Stimulated activated CD8-positive, alpha-beta memory T cell treated with anti-CD3 and anti-CD28 coated beads, Interleukin-12 subunit alpha, Interleukin-12 subunit beta, amount 100 ng/mL, for 24 hours (primary cell): ENCODE measurements around the gene TMPRSS6.

Experiments
- DNase-seq: peaks from one replicate; pipeline ENCODE4 v3.0.0-alpha.2; 2020; ENCODE audit errors: extremely low read depth

TMPRSS6 gene

DNA sequence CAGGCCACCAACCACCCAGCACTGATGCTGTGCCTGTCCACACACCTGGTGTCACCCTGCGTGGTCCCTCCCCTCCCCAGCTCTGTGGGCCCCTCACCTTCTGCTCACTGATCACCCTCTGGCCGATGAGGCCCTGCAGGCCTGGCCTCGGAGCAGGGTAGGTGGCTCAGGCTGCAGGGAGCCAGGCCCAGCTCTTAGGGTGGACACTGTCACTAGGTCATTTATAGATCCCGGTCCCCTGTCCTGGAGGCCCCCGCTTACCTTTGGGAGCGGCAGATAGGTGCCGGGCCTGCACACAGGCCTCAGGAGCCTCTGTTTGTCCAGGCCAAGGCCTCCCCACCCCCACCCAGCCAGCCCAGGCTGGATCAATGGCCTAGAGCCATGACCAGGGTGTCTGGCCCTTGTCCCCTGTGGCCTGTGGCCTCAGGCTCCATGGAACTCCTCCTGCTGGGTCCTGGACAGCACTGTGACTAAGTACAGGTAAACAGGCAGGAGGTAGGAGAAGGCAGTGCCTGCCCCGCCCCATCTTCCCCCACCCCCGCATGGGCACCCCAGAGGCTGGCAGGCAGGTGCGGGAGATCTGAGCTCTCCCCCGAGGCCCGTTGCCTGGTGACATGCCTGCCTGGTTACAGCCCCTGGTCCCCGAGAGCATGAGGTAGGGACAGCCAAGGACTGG, at the start of gene TMPRSS6:
TMPRSS6 (minus strand) TSS at position 472 of the 676 bp plus-strand sequence. CDS start 6,296 bp downstream, outside the sequence.
- DNase-seq: no peak

- DNase-seq: no peak
Observed at GRCh38 chr22:37158963-37159290, 49.4 kb upstream of the TMPRSS6 start.

DNA sequence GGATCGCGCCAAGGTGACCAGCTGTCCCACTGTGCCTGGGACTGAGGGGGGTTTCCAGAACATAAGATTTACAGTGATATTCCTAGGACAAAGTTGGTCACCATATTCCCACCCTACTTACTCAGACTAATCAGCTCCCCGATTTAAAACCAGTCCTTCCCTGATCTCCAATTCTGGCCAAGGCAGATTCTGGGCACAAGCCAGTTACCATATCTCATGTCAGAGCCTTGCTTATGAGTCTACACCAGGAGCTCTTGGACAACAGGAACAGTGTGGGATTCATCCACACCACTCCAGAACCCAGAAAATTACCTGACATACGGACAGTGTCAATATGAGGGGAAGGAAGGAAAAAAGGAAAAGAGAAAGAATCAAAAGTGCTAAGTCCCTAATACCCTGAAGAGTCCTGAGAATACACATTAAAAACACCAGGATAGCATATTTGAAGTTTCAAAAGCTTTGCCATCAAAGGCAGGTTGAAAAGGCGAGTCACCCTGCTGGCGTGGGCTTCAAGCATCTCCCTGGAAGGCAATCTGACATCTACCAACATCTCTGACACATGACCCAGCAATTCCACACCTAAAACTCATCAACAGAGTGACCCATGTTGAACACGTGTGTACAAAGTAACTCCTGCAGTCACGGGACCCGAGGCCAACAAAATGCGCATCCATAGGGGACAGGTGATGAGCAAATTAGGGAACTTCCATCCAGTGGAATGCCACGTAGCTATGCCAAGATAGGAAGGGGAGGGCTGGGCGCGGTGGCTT, 48.2 kb upstream of the TMPRSS6 start:
- no peak for DNase-seq

DNA sequence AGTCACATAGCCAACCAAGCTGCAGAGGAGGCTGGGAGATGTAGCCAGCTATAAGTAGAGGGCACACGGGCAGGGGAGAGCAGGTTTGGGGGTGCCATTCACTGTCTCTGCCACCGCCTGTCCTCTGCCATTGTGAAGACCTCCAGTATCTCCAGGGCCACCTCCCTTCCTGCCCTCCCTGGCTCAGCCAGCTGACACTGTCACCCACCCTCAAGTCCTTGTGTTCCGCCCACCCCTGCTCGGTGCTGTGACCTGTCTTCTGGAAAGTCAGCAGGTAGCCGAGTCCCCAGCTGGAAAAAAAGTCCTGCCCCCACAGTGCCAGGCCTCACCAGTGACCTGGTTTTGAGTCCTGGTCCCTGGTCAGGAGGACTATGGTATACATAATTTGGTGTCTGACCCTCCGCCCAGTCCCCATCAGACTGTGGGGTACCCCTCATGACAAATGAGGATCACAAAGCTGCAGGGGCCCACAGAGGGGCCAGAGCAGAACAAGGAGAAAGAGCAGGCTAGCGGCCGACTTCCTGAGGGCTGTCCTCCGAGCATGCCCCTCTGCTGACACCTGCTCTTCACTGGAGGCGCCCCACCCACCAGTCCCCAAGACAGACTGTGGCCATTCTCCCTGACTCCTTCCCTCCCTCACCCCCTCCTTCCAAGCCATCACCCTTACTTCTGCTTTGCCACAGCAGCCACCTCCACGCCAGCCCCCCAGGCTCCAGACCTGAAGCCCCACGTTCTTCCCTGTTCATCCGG, 47.3 kb upstream of the TMPRSS6 start:
- DNase-seq: no peak

GRCh38 chr22:37155971-37156370, 46.5 kb upstream of the TMPRSS6 start:
- DNase-seq: no peak

DNA sequence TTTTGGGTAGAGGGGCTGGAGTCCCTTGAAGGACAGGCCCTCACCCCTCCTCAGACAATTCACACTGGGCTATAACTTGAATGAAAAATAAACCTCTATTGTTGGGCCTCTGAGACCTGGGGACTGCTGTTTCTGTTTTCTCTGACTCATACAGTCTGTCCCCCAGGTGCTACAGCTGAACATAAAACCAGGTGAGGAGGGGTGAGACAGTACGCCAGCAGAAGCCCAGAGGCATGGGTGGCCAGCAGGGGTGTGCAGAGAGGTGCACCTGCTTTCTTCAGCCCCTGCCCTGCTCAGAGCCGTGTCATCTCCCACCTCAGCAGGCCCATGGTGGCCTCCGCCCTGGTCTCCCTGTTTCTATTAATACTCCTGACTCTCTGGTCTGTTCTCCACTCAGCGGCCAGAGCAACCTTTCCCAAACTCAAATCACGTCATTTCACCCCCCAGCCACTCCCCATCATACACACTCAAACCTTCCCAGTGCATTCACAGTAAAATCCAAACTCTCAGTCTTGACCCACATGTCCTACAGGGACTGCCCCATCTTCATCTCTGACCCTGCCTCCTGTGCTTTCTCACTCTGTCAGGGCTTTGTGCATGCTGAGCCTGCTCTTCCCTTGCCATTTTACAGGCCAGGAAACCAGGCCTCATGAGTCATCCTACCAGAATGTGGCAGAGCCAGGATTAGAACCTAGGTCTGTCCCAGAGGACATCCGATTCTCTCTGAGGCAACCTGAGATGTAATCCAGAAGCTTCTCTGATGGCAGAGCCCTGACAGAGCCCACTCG, 45.6 kb upstream of the TMPRSS6 start:
- no peak for DNase-seq

DNA sequence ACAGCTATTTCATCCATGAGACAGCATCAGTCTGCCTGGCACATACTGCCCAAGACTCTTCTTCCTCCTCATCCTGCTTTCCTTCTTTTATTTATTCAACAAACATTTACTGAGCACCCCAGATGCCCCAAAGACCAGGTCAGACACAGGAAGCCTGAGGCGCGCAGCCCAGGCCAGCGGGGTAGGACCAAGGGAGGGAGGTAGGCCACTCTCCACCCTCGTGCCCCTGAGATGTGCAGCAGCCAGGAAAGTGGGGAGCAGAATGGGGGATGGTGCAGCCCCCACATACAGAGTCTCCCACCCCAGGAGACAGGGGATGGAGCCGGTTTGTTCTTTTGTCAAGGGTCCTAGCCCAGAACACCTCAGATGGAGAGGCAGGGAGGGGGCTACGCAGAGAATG, 44.4 kb upstream of the TMPRSS6 start:
- DNase-seq: no peak

GRCh38 chr22:37151401-37151800, 41.9 kb upstream of the TMPRSS6 start:
- no peak for DNase-seq

DNA sequence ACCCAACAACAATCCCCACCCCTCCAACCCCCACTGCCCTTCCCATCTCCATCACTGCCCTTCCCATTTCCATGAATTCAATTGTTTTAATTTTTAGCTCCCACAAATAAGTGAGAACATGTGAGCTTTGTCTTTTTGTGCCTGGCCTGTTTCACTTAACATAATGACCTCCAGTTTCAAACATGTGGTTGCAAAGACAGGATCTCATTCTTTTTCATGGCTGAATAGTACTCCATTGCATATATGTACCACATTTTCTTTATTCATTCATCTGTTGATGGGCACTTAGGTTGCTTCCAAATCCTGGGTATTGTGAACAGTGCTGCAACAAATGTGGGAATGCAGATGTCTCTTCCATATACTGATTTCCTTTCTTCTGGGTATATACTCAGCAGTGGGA, 41.2 kb upstream of the TMPRSS6 start:
- no peak for DNase-seq

DNA sequence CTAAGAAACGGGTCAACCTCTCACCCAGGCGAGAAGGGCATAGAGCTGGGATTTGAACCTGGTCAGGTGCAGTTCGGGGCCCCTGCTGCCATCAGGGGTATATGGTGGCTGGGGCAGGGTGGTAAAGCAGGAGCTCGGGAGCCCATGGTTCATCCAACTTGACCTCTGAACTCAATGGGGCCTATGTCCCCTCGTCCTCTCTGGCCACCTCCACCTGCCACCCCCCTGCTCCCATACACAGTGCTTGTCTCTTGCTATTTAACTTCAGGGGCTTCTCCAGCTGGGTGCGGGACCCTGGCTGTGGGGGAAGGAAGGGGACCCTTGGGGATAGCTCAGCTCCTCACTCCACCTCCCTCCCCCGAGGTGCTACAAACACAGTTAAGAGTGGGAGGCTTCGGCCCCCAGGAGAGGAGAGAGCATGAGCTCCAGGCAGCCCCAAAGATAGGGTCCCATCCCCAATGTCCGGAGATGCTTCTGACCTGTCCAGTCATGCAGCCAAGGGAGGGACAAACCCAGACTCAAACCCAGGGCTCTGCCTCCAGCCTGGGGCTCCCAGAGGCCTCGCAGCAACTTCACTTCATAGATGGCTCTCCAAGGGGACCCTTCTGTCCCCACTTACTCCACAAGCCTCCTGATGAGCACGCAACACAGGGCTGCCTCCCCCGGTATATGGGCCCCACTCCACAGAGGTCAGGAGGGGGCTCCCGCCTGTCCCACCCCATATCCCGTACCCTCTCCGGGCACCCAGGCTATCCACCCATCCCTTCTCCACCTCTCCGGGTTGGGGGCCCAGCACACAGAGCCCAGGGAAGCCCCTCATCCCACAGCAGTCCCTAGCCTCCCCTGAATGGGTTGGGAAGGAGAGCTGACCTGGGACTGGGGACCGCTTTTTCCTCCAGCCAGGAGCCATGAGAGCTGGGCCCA, 39.5 kb upstream of the TMPRSS6 start:
- no peak for DNase-seq

DNA sequence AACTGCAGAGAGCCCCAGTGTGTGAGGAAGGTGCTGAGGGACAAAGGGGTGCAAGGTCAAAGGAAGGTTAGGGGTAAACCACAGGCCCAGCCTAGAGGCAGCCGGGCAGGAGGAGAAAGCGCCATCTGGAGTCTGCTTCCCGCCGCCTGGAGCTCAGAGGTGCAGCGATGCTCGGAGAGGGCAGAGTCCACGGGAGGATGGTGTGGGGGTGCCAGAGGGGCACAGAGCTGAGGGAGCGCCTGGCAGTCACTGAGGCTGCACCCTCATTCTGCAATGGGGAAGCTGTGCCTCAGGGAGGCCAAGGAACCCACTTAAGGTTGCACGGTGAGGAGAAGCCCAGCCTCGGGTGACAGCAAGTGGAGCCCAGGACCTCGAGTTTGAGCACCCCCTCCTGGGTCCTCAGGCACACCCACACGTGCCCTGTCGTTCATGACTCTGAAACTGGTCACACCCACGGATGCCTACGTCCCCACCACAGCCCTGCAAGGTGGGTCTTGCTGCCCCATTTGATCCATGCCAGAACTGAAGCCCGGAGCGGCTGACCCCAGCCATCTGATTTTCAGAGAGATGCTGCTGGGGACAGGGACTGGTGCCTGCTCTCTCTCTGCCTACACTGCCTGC, 38.6 kb upstream of the TMPRSS6 start:
- no peak for DNase-seq

DNA sequence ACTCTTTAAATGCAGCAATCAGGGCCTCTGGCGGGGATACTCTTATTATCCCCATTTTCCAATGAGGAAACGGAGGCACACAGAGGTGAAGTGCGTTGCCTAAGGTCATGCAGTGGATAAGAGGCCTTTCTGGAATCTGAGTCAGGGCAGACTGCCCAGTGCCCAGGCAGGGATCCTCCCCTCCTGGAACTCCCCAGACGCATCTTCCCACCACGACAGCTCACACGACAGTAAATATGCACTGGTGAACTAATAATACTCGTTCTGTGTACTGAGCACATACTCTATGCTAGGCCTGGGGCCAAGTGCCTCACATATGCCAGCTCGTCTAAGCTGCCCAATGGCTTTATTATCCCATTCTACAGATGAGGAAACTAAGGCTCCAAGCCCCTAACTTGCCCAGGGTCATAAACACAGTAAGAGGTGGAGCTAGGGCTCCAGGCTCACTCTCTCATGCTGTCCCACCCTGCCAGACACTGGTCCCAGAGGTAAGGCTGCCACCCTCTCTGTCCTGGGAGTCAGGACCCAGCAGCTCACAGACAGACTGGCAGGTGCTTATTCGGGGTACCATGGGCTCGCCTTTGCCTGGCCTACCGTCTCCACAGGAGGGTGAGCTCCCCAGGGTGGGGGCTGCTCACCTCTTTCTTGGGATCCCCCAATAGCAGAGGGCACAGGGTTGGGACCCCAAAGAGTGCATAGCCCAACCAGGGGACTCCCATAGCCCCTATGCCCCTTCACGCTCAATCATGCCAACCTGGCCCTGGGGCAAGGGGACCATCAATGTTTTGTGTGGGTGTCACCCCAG, 37.9 kb upstream of the TMPRSS6 start:
- DNase-seq: no peak

GRCh38 chr22:37146507-37147180, 37.1 kb upstream of the TMPRSS6 start:
- no peak for DNase-seq

GRCh38 chr22:37146051-37146385, 36.5 kb upstream of the TMPRSS6 start:
- no peak for DNase-seq

- no peak for DNase-seq
Observed at GRCh38 chr22:37145180-37146050, 35.9 kb upstream of the TMPRSS6 start.

GRCh38 chr22:37144180-37144554, 34.7 kb upstream of the TMPRSS6 start:
- DNase-seq: no peak

GRCh38 chr22:37141971-37142370, 32.5 kb upstream of the TMPRSS6 start:
- no peak for DNase-seq

DNA sequence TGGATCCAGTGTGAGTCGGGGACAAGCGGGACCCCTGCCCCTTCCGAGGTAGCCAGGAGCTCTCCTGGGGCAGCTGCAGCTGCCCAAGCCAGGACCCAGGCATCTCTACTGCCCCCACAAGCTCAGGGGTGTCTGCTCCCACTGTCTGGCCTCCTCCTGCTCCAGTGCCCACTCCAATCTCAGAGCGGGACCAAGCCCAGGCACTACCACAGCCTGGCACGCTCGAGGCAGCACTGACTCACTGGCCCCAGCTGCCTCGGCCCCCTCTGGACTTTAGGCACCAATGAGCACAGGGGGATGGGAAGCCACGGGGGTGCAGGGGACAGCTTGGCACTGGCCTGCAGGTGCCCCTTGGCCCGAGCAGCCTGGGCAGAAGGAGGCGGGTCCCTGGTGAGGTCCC, 32.0 kb upstream of the TMPRSS6 start:
- no peak for DNase-seq
